Suprapubic skin (tissue), 4 donors: ENCODE data around the gene LAMA4. TPM values are rescaled to one million over a fixed set of nuclear protein-coding genes. Genes with fewer than 3 reads are reported as not detected.

Experiments
- DNase-seq, 2 donors: peaks; one replicate each; pipeline ENCODE4 v3.0.0-alpha.2; 2019; ENCODE audit warnings: low spot score in 2 of 2
- H3K27ac ChIP-seq: fragments of 200-600 bp; sonication (generic); one replicate; pipeline ENCODE4 v1.5.1; 2019
- H3K27me3 ChIP-seq: fragments of 200-600 bp; sonication (generic); one replicate; pipeline ENCODE4 v1.5.1; 2019
- H3K36me3 ChIP-seq: fragments of 200-600 bp; sonication (generic); one replicate; pipeline ENCODE4 v1.5.1; 2019
- H3K4me1 ChIP-seq: fragments of 200-600 bp; sonication (generic); one replicate; pipeline ENCODE4 v1.5.1; 2019
- H3K4me3 ChIP-seq: fragments of 200-600 bp; sonication (generic); one replicate; pipeline ENCODE4 v1.5.1; 2019; ENCODE audit warnings: mild to moderate bottlenecking
- H3K9me3 ChIP-seq: fragments of 200-600 bp; sonication (generic); one replicate; pipeline ENCODE4 v1.5.1; 2019
- EP300 ChIP-seq: sonication (generic); formaldehyde crosslinking; IDR thresholded peaks from one replicate; pipeline ENCODE4 v1.6.1; 2017; ENCODE audit warnings: antibody characterized with exemption
- POLR2A ChIP-seq, 2 donors: fragments of 450-650 bp; IDR thresholded peaks; one replicate each; pipeline ENCODE4 v1.6.1; 2017; ENCODE audit warnings: antibody characterized with exemption in 2 of 2, mild to moderate bottlenecking in 2 of 2, moderate library complexity in 2 of 2
- POLR2AphosphoS5 ChIP-seq, 3 donors: sonication (generic); formaldehyde crosslinking; IDR thresholded peaks; one replicate each; pipeline ENCODE4 v1.6.1; 2017; ENCODE audit warnings: antibody characterized with exemption in 3 of 3
- WGBS: methylation state at CpG from one replicate; pipeline ENCODE4 v1.1.5; 2018; 5-methylcytosine and 5-hydroxymethylcytosine counted together
- total RNA-seq, 4 donors: library from RNA; depleted of rRNA; stranded (reverse); fragments of >200 nt; gene quantifications; one replicate each; pipeline ENCODE4 v1.1.0, GENCODE V29; 2016
- TF ChIP-seq, protein P1 (sequence below), 2 donors: fragments of 200-600 bp in 1 of 2; fragments of 450-650 bp in 1 of 2; sonication (generic) in 1 of 2; IDR thresholded peaks; one replicate each; pipeline ENCODE4 v1.5.1; 2016 to 2019; ENCODE audit warnings: antibody characterized with exemption in 2 of 2, mild to moderate bottlenecking in 1 of 2, moderate library complexity in 1 of 2

The LAMA4 gene
- total RNA-seq, 4 donors from 2014 or later: 10.4 to 44.0 (median 23.6) TPM

GRCh38 chr6:112116221-112116620 is 138.1 kb downstream of the LAMA4 start:
- H3K27ac ChIP-seq: no peak overlapping the region
- H3K36me3 ChIP-seq: peaks cover 49% of the 10 kb centered on the region
- no peaks in the 10 kb centered on the region for H3K27me3 ChIP-seq
- no peaks in the 10 kb centered on the region for H3K4me1 ChIP-seq
- no peak overlapping the region for H3K4me3 ChIP-seq
- TF ChIP-seq POLR2AphosphoS5 (IDR thresholded peaks at IDR 0.05) (no peak), POLR2A (IDR thresholded peaks at IDR 0.05) (no peak), EP300 (no peak)
- TF ChIP-seq, protein P1, sequence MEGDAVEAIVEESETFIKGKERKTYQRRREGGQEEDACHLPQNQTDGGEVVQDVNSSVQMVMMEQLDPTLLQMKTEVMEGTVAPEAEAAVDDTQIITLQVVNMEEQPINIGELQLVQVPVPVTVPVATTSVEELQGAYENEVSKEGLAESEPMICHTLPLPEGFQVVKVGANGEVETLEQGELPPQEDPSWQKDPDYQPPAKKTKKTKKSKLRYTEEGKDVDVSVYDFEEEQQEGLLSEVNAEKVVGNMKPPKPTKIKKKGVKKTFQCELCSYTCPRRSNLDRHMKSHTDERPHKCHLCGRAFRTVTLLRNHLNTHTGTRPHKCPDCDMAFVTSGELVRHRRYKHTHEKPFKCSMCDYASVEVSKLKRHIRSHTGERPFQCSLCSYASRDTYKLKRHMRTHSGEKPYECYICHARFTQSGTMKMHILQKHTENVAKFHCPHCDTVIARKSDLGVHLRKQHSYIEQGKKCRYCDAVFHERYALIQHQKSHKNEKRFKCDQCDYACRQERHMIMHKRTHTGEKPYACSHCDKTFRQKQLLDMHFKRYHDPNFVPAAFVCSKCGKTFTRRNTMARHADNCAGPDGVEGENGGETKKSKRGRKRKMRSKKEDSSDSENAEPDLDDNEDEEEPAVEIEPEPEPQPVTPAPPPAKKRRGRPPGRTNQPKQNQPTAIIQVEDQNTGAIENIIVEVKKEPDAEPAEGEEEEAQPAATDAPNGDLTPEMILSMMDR (IDR thresholded peaks at IDR 0.05): no peak
- H3K9me3 ChIP-seq: no peaks in the 10 kb centered on the region
- WGBS: 96% methylated on average over 1 of the region's 1 CpG
- DNase-seq: no peak

DNA sequence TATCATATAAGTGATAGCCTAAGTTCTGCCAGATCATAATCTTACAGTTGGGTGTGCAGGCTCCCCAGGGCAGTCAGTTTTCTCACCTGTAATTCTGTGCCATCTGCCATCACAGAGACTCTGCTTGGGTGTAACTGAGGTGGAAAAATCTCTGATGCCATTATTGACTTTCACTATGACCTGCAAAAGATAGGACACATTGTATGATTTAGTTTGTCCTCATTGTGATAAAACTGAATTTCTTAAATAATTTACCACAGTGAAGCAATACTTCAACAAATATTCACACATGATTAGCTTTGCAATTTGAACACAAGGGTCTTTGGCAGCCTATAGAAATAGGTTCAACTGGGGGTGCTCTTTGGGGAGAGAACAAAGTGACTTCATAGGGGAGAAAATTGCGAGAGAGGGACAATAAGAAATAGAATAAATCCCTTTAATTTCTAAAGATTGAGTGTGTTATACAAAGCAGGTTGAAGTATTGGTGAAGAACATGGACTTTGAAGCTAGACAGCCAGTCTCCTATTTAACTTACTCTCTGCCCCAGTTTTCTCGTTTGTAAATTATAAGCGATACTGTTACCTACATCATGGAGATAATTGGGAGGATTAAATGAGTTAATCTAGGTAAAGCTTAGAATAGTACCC is 139.7 kb downstream of the LAMA4 start:
- WGBS: 94% methylated on average over 3 of the region's 3 CpGs

DNA sequence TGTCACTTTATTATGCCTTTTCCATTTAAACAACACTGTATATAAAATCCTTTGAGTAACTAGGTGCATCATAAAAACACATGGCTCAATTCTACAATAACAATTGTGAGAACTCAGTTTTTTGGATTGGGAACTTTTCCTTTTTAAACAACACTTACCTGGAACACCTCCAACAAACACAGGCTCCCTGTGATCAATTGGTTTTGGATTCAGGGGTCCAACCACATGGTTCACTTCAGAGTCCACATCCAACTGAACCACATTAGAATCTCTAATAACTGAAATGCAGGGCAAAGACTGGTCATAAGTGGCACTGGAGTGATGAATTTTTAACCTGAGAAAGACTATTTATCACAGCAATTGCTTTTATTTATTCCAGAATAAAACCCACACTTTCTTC is 140.4 kb downstream of the LAMA4 start:
- no peak for DNase-seq
- H3K27ac ChIP-seq: no peak overlapping the region
- H3K36me3 ChIP-seq: peaks cover 44% of the 10 kb centered on the region
- H3K9me3 ChIP-seq: no peaks in the 10 kb centered on the region
- H3K4me3 ChIP-seq: no peak overlapping the region
- H3K27me3 ChIP-seq: no peaks in the 10 kb centered on the region
- H3K4me1 ChIP-seq: no peaks in the 10 kb centered on the region
- TF ChIP-seq POLR2AphosphoS5 (IDR thresholded peaks at IDR 0.05) (no peak), POLR2A (IDR thresholded peaks at IDR 0.05) (no peak), EP300 (no peak)
- TF ChIP-seq, protein P1 (IDR thresholded peaks at IDR 0.05): no peak

More for the DNA sequence above, 139.7 kb downstream of the LAMA4 start:
- H3K27me3 ChIP-seq: no peaks in the 10 kb centered on the region
- no peaks in the 10 kb centered on the region for H3K9me3 ChIP-seq
- TF ChIP-seq POLR2A (IDR thresholded peaks at IDR 0.05) (no peak), EP300 (no peak), POLR2AphosphoS5 (IDR thresholded peaks at IDR 0.05) (no peak)
- TF ChIP-seq, protein P1 (IDR thresholded peaks at IDR 0.05): no peak
- no peak for DNase-seq
- H3K4me3 ChIP-seq: no peak overlapping the region
- no peak overlapping the region for H3K27ac ChIP-seq
- H3K36me3 ChIP-seq: peaks cover 45% of the 10 kb centered on the region
- H3K4me1 ChIP-seq: no peaks in the 10 kb centered on the region

GRCh38 chr6:112113431-112113830 is 140.9 kb downstream of the LAMA4 start:
- Histone ChIP-seq H3K4me1 (no peaks in the 10 kb centered on the region), H3K4me3 (no peak overlapping the region), H3K27me3 (no peaks in the 10 kb centered on the region), H3K36me3 (peaks cover 45% of the 10 kb centered on the region), H3K9me3 (no peaks in the 10 kb centered on the region), H3K27ac (no peak overlapping the region)
- TF ChIP-seq, protein P1 (IDR thresholded peaks at IDR 0.05): no peak
- TF ChIP-seq POLR2A (IDR thresholded peaks at IDR 0.05) (no peak), EP300 (no peak), POLR2AphosphoS5 (IDR thresholded peaks at IDR 0.05) (no peak)
- DNase-seq: no peak
- 73% methylated on average over 3 of the region's 3 CpGs for WGBS

DNA sequence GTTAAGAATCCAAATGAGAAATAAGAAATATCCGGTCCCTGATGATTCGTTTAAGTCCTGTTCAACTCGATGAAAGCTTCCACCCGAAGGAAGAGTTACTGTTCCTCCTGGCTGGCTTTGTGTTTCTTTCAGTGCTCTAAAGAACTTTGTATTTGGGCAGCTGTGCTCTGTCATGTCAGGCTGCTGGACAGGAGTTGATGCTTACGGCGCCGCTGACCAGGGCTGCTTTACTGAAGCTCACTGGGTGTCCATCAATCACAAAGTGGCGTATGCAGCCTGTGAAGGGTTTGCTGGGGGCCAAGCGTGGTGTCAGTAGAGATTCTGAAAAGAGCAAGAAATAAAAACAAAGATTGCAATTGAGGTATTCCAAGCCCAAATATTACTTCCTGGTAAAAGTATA is 145.1 kb downstream of the LAMA4 start:
- no peak overlapping the region for H3K27ac ChIP-seq
- H3K36me3 ChIP-seq: peaks cover 32% of the 10 kb centered on the region
- WGBS: 73% methylated on average over 9 of the region's 9 CpGs

More for the DNA sequence above, 145.1 kb downstream of the LAMA4 start:
- H3K27me3 ChIP-seq: no peaks in the 10 kb centered on the region
- no peak overlapping the region for H3K4me3 ChIP-seq
- TF ChIP-seq EP300: no peak
- TF ChIP-seq, protein P1 (IDR thresholded peaks at IDR 0.05): no peak
- no peak for TF ChIP-seq POLR2AphosphoS5 (IDR thresholded peaks at IDR 0.05)
- no peak for TF ChIP-seq POLR2A (IDR thresholded peaks at IDR 0.05)
- H3K9me3 ChIP-seq: no peaks in the 10 kb centered on the region
- DNase-seq: no peak
- H3K4me1 ChIP-seq: no peaks in the 10 kb centered on the region
